Activated CD8-positive, alpha-beta T cell treated with anti-CD3 and anti-CD28 coated beads for 36 hours (primary cell): ENCODE data around the gene RYK. TPM values are rescaled to one million over a fixed set of nuclear protein-coding genes. Genes with fewer than 3 reads are reported as not detected.

Source experiments
- ATAC-seq: fragments of 200-7000 bp; cut with Tn5 transposase; one replicate; pipeline ENCODE4 v1.10.0; 2021; ENCODE audit warnings: mild to moderate bottlenecking, moderate library complexity
- CTCF ChIA-PET: fragments of 350-600 bp; sonication (Branson Sonifier 250); formaldehyde crosslinking; loops from one replicate; lab custom pipeline; 2021; ENCODE audit warnings: antibody characterized with exemption; lab: Charles Lee
- POLR2A ChIA-PET: fragments of 350-600 bp; sonication (Branson Sonifier 250); formaldehyde crosslinking; loops from one replicate; lab custom pipeline; 2021; ENCODE audit warnings: antibody characterized with exemption; lab: Charles Lee
- DNase-seq: peaks from one replicate; pipeline ENCODE4 v3.0.0-alpha.2; 2020
- H3K27ac Mint-ChIP-seq: one replicate; pipeline ENCODE4 v1.8.0; 2021; ENCODE audit warnings: mild to moderate bottlenecking, mixed read lengths
- H3K27me3 Mint-ChIP-seq: one replicate; pipeline ENCODE4 v1.8.0; 2021; ENCODE audit warnings: mixed read lengths
- H3K36me3 Mint-ChIP-seq: one replicate; pipeline ENCODE4 v1.8.0; 2021; ENCODE audit warnings: low read depth, mixed read lengths
- H3K4me1 Mint-ChIP-seq: one replicate; pipeline ENCODE4 v1.8.0; 2021; ENCODE audit warnings: low read depth, mixed read lengths
- H3K4me3 Mint-ChIP-seq: one replicate; pipeline ENCODE4 v1.8.0; 2021; ENCODE audit warnings: mild to moderate bottlenecking, moderate library complexity, mixed read lengths
- H3K9me3 Mint-ChIP-seq: one replicate; pipeline ENCODE4 v1.8.0; 2021; ENCODE audit warnings: mixed read lengths
- intact Hi-C: fragments of 100-400 bp; cut with micrococcal nuclease; formaldehyde crosslinking; loops from one replicate; pipeline ENCODE4 v1.10.0; 2022
- total RNA-seq, 2 experiments: library from RNA; stranded (reverse); gene quantifications; one replicate each; pipeline ENCODE4 v1.2.3, GENCODE V29; 2021
- TF ChIP-seq, protein P1 (sequence below): fragments of 200-600 bp; IDR thresholded peaks from one replicate; pipeline ENCODE4 v1.8.0; 2022; ENCODE audit warnings: antibody characterized with exemption, mild to moderate bottlenecking

RYK gene
- total RNA-seq, 2 experiments from 2014 or later = 19.8 to 21.9 TPM

DNA sequence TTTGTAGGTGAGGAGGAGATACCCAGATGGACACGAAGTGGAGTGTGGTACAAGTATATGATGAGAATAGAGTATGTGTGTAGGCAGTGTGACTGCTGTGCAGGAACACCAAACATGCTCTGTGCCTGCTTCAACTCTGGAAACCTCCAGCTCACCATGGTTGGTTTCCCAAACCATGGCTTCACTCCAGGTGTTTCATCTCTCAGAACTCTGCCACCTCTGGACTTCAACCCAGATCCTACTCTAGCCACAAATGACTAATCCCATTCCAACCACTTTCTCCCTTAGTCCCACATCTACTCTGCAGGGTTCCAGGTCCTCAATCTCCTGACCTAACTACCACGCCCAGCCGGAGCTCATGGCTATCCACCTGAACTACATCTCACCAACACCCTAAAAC lies 102.1 kb downstream of the RYK start:
- Mint-ChIP-seq H3K27me3 (no peaks in the 10 kb centered on the region), H3K4me3 (no peak overlapping the region), H3K4me1 (peaks cover 5% of the 10 kb centered on the region), H3K9me3 (no peaks in the 10 kb centered on the region), H3K27ac (no peak overlapping the region), H3K36me3 (peaks cover 12% of the 10 kb centered on the region)
- intact Hi-C loops = no loop called here
- TF ChIP-seq, protein P1, sequence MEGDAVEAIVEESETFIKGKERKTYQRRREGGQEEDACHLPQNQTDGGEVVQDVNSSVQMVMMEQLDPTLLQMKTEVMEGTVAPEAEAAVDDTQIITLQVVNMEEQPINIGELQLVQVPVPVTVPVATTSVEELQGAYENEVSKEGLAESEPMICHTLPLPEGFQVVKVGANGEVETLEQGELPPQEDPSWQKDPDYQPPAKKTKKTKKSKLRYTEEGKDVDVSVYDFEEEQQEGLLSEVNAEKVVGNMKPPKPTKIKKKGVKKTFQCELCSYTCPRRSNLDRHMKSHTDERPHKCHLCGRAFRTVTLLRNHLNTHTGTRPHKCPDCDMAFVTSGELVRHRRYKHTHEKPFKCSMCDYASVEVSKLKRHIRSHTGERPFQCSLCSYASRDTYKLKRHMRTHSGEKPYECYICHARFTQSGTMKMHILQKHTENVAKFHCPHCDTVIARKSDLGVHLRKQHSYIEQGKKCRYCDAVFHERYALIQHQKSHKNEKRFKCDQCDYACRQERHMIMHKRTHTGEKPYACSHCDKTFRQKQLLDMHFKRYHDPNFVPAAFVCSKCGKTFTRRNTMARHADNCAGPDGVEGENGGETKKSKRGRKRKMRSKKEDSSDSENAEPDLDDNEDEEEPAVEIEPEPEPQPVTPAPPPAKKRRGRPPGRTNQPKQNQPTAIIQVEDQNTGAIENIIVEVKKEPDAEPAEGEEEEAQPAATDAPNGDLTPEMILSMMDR = no peak
- ChIA-PET CTCF (no interaction called here), POLR2A (no interaction called here)
- ATAC-seq (no peak), DNase-seq (no peak)

DNA sequence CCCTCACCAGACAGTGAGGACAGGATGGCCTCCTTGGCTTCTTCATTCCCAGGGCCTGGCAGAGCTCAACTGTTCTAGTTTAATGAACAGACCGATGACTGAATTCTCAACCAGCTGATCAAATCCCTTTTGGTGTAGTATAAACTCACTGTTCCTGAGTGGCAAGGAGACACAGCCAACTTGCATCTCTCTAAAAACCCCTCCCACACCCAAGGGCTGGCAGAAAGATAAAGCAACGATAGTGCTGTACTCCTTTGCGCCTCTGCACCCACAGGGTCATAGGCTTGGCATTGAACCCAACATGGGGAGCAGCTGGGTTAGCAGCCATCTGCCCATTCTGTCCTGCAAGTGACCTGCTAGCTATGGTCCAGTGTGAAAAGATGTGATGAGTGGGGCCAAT lies 103.2 kb downstream of the RYK start:
- ChIA-PET CTCF (no interaction called here), POLR2A (no interaction called here)
- Mint-ChIP-seq H3K4me3 (no peak overlapping the region), H3K4me1 (peaks cover 5% of the 10 kb centered on the region), H3K27ac (no peak overlapping the region), H3K27me3 (no peaks in the 10 kb centered on the region), H3K9me3 (no peaks in the 10 kb centered on the region), H3K36me3 (peaks cover 10% of the 10 kb centered on the region)
- DNase-seq (no peak), ATAC-seq (no peak)
- TF ChIP-seq, protein P1 = no peak
- intact Hi-C loops = no loop called here

DNA sequence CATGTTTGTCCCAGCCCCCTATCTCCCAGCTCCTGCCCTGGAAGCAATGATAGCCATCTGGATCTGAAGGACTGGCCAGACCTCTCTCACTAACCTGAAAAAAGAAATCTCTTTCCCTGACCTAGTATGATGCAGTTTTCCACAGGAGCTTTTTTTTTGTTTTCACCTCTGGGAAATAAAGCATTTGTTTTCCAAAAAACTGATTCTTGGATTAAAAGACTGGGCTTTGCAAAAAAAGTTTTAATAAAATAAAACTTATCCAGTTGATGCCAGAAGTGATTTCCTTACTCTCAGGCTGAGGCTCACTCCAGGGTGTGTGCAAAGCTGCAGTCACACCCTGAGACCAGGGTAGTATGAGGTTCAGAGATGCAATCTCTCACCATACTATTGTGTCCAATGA lies 104.0 kb downstream of the RYK start:
- CTCF ChIA-PET = no interaction called here
- ATAC-seq = no peak

DNA sequence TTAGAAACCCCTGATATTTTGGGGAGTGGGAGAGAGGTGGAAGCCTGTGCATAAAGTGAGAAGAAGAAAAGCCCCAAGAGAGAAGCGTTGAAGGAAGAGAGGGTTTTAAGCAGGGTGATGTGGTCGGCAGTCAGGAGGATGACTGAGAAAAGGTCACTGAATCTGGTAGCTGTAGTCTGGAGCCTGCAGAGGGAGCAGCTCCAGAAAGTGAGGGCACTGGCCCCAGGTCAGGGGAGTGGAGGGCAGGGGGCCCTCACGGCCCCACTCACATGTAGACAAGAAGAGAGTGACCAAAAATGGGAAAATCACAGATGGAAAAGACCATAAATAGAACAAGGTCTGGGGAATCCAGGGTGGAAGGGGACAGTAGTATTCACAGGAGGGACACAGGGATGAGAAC lies 105.5 kb downstream of the RYK start:
- peaks cover 12% of the 10 kb centered on the region for H3K36me3 Mint-ChIP-seq
- CTCF ChIA-PET = no interaction called here
- H3K27me3 Mint-ChIP-seq = no peaks in the 10 kb centered on the region
- TF ChIP-seq, protein P1 = no peak
- H3K4me1 Mint-ChIP-seq = peaks cover 5% of the 10 kb centered on the region
- H3K27ac Mint-ChIP-seq = no peak overlapping the region
- DNase-seq (no peak), ATAC-seq (no peak)
- no peaks in the 10 kb centered on the region for H3K9me3 Mint-ChIP-seq
- intact Hi-C loops = no loop called here
- POLR2A ChIA-PET = no interaction called here
- no peak overlapping the region for H3K4me3 Mint-ChIP-seq

More for the DNA sequence above, 104.0 kb downstream of the RYK start:
- peaks cover 5% of the 10 kb centered on the region for H3K4me1 Mint-ChIP-seq
- no peaks in the 10 kb centered on the region for H3K9me3 Mint-ChIP-seq
- POLR2A ChIA-PET = no interaction called here
- no peak overlapping the region for H3K4me3 Mint-ChIP-seq
- DNase-seq = no peak
- peaks cover 9% of the 10 kb centered on the region for H3K36me3 Mint-ChIP-seq
- H3K27me3 Mint-ChIP-seq = no peaks in the 10 kb centered on the region
- TF ChIP-seq, protein P1 = no peak
- H3K27ac Mint-ChIP-seq = no peak overlapping the region
- intact Hi-C loops = no loop called here

DNA sequence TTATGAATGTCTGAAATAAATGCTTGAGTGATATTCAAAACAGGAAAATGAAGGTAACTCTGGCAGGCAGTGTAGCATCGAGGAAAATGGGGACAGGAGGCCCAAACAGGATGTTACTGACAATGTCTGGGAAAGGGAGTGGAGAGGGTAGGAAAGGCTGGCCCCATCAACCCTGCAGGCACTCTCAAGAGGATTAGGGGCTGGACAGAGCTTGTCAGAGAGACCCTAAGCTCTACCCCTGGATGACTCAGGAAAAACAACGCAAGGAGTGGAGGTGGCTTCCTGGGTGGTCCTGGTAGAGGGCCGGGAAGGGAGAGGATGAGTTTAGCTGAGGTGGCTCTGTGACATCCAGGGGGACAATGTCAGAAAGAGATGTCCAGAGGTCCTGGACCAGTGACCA lies 106.0 kb downstream of the RYK start:
- Mint-ChIP-seq H3K4me1 (peaks cover 5% of the 10 kb centered on the region), H3K4me3 (no peak overlapping the region), H3K27me3 (no peaks in the 10 kb centered on the region), H3K27ac (no peak overlapping the region), H3K9me3 (no peaks in the 10 kb centered on the region), H3K36me3 (peaks cover 14% of the 10 kb centered on the region)
- DNase-seq (no peak), ATAC-seq (no peak)
- ChIA-PET CTCF (no interaction called here), POLR2A (no interaction called here)
- intact Hi-C loops = no loop called here
- TF ChIP-seq, protein P1 = no peak
